Measurements from ENCODE around the gene IFNAR1. TPM values are rescaled to one million over a fixed set of nuclear protein-coding genes. Genes with fewer than 3 reads are reported as not detected.
A peak's percentile ranks its signal among the peaks of the same experiment; 100 is the strongest.

IFNAR1 gene
- total and polyA plus RNA-seq, 9 of the 15 experiments (the other 6 are each of a cell fraction or from before 2014, with no cell fraction given): 8.6 to 31.8 (median 14.8) TPM

GRCh38 chr21:33397717-33398116 lies 72.9 kb downstream of the IFNAR1 start:
- ChIA-PET CTCF (ENCODE audit: low intra/inter-chr PET ratio) (no interaction called here), POLR2A (interaction anchor here (0.5 to 0.8 kb wide), 4 partner anchors 9 to 901 kb away, joined by 3 read pairs; no protein-coding TSS in a partner anchor)
- no peak overlapping the region for H3K4me3 ChIP-seq
- intact Hi-C loops (cut with micrococcal nuclease) (no loop called here), in situ Hi-C loops (cut with MboI) (no loop called here)
- H3K9ac ChIP-seq (ENCODE audit: insufficient read depth in 1 of 2, low read depth in 2 of 2, low read length in 2 of 2): 0 out of 4 replicates have a peak overlapping the region, but pooled peaks of 1 of the 2 experiments have one; percentile 5
- no peaks in the 10 kb centered on the region for H3K79me2 ChIP-seq (ENCODE audit: control insufficient read depth, insufficient read depth, low read length)
- H4K20me1 ChIP-seq (replicated peaks; ENCODE audit: control insufficient read depth, insufficient read depth, low read length): no peaks in the 10 kb centered on the region
- WGBS (ENCODE audit: insufficient coverage, low coverage, missing lambda C conversion rate): 63% methylated on average over 3 of the region's 3 CpGs
- no peaks in the 10 kb centered on the region for H3K9me1 ChIP-seq (ENCODE audit: control insufficient read depth, insufficient read depth, low read length)
- no peak overlapping the region for H3K4me2 ChIP-seq (ENCODE audit: insufficient read depth, low read length)
- H3K27me3 ChIP-seq (ENCODE audit: control insufficient read depth in 2 of 2, insufficient read depth in 2 of 2, low read length in 2 of 2): no peaks in the 10 kb centered on the region
- TF ChIP-seq PTTG1 (tag; IDR thresholded peaks at IDR 0.05; ENCODE audit: low read depth) (no peak), ARID1B (IDR thresholded peaks at IDR 0.05) (no peak), L3MBTL2 (IDR thresholded peaks at IDR 0.05) (no peak), TCF7L2 (IDR thresholded peaks at IDR 0.05; ENCODE audit: low read depth, low read length) (no peak), GTF2B (IDR thresholded peaks at IDR 0.05; ENCODE audit: extremely low read depth, insufficient read length) (no peak), ZNF23 (CRISPR knock-in tag; IDR thresholded peaks at IDR 0.05) (no peak), TBP (optimal IDR thresholded peaks at IDR 0.05; ENCODE audit: low read depth, low read length) (no peak), ASH1L (IDR thresholded peaks at IDR 0.05; ENCODE audit: borderline replicate concordance, low read depth, partially characterized antibody) (no peak), NCOR1 (IDR thresholded peaks at IDR 0.05) (no peak), FOXA1 (IDR thresholded peaks at IDR 0.05; ENCODE audit: borderline replicate concordance) (no peak), ZNF707 (CRISPR knock-in tag; conservative IDR thresholded peaks at IDR 0.05) (no peak), POLR2A (conservative IDR thresholded peaks at IDR 0.05) (no peak), ZBTB17 (CRISPR knock-in tag; IDR thresholded peaks at IDR 0.05) (no peak), SIN3B (IDR thresholded peaks at IDR 0.05; ENCODE audit: low read depth) (no peak), STAT5B (CRISPR knock-in tag; IDR thresholded peaks at IDR 0.05) (no peak)
- TF ChIP-seq, protein P1, sequence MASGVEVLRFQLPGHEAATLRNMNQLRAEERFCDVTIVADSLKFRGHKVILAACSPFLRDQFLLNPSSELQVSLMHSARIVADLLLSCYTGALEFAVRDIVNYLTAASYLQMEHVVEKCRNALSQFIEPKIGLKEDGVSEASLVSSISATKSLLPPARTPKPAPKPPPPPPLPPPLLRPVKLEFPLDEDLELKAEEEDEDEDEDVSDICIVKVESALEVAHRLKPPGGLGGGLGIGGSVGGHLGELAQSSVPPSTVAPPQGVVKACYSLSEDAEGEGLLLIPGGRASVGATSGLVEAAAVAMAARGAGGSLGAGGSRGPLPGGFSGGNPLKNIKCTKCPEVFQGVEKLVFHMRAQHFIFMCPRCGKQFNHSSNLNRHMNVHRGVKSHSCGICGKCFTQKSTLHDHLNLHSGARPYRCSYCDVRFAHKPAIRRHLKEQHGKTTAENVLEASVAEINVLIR (CRISPR knock-in tag; IDR thresholded peaks at IDR 0.05): no peak
- FAIRE-seq (no peak), DNase-seq (ENCODE audit: extremely low read depth in 1 of 4, low spot score in 3 of 4) (no peak), ATAC-seq (no peak)
- H3K9me3 ChIP-seq (replicated peaks; ENCODE audit: control insufficient read depth, insufficient read depth, low read depth, low read length): no peaks in the 10 kb centered on the region
- no peaks in the 10 kb centered on the region for H3K36me3 ChIP-seq (ENCODE audit: control insufficient read depth, insufficient read depth, low read length)
- peaks cover 0 to 8% of the 10 kb centered on the region in 2 experiments; a peak in 2 of 5 replicates for H3K4me1 ChIP-seq (replicated peaks in 1 of 2; ENCODE audit: control insufficient read depth in 2 of 2, insufficient read depth in 2 of 2, low read length in 2 of 2)
- no peak overlapping the region; the same call in 1 of the 2 replicates for H2AFZ ChIP-seq (ENCODE audit: low read depth, low read length)
- no peak overlapping the region for H3K27ac ChIP-seq (ENCODE audit: extremely low read depth, low read depth, low read length)
- no TSS peak for BruUV-seq (replicated peaks)
